Activated T-helper 2 cell treated with anti-CD3 and anti-CD28 coated beads, Interferon-gamma antibody, Interleukin-2, Interleukin-4, amounts not matched to agents 10 μg/mL and 5 μg/mL and 100 μg/mL, durations not matched to agents 14 hours and 24 hours and 36 hours (primary cell): ENCODE data around the gene IFNGR1. TPM values are rescaled to one million over a fixed set of nuclear protein-coding genes. Genes with fewer than 3 reads are reported as not detected.
"Not testable (repeated sequence)": the region's sequence is repeated elsewhere in the genome, so short reads cannot be mapped to it uniquely, and the experiment has no call there.

Experiments used
- DNase-seq: peaks from one replicate; pipeline ENCODE4 v3.0.0; 2021; ENCODE audit warnings: low spot score
- H3K27ac Mint-ChIP-seq: one replicate; pipeline ENCODE4 v1.8.0; 2021; ENCODE audit warnings: mixed read lengths
- H3K27me3 Mint-ChIP-seq: one replicate; pipeline ENCODE4 v1.8.0; 2021; ENCODE audit warnings: low read depth, mixed read lengths
- H3K36me3 Mint-ChIP-seq: one replicate; pipeline ENCODE4 v1.8.0; 2021; ENCODE audit warnings: low read depth, mixed read lengths
- H3K4me1 Mint-ChIP-seq: one replicate; pipeline ENCODE4 v1.8.0; 2021; ENCODE audit warnings: low read depth, mixed read lengths
- H3K4me3 Mint-ChIP-seq: one replicate; pipeline ENCODE4 v1.8.0; 2021; ENCODE audit warnings: low read depth, mild to moderate bottlenecking, moderate library complexity, mixed read lengths
- H3K9me3 Mint-ChIP-seq: one replicate; pipeline ENCODE4 v1.8.0; 2021; ENCODE audit warnings: mixed read lengths
- intact Hi-C: fragments of 100-400 bp; cut with micrococcal nuclease; formaldehyde crosslinking; loops from one replicate; pipeline ENCODE4 v1.15.1; 2023
- total RNA-seq: library from RNA; stranded (reverse); gene quantifications from 2 replicates; pipeline ENCODE4 v1.2.3, GENCODE V29; 2022

IFNGR1 gene
- total RNA-seq, 1 donor from 2014 or later = 26.2 TPM

DNA sequence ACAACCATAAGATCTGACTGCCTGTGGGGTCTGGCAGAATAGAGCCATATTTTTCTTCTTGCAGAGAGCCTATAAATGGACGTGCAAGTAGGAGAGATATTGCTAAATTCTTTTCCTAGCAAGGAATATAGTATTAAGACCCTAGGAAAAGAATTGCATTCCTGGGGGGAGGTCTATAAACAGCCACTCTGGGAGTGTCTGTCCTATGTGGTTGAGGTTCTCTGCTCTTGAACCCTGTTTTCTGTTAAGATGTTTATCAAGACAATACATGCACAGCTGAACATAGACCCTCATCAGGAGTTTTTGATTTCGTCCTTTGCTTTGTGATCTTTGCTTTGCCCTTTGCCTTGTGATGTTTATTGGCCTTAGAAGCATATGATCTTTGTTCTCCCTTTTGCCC, 35.2 kb upstream of the IFNGR1 start:
- H3K4me1 Mint-ChIP-seq, H3K27ac Mint-ChIP-seq, H3K36me3 Mint-ChIP-seq, intact Hi-C loops, DNase-seq, H3K4me3 Mint-ChIP-seq: not testable (repeated sequence)
- H3K9me3 Mint-ChIP-seq = peaks cover 41% of the 10 kb centered on the region
- H3K27me3 Mint-ChIP-seq = peaks cover 20% of the 10 kb centered on the region

- Mint-ChIP-seq H3K36me3 (no peaks in the 10 kb centered on the region), H3K9me3 (peaks cover 17% of the 10 kb centered on the region), H3K4me1 (peaks cover 2% of the 10 kb centered on the region), H3K27ac (no peak overlapping the region), H3K4me3 (no peak overlapping the region), H3K27me3 (peaks cover 15% of the 10 kb centered on the region)
- intact Hi-C loops = no loop called here
- DNase-seq = no peak
Observed at GRCh38 chr6:137248702-137249101, 29.5 kb upstream of the IFNGR1 start.

DNA sequence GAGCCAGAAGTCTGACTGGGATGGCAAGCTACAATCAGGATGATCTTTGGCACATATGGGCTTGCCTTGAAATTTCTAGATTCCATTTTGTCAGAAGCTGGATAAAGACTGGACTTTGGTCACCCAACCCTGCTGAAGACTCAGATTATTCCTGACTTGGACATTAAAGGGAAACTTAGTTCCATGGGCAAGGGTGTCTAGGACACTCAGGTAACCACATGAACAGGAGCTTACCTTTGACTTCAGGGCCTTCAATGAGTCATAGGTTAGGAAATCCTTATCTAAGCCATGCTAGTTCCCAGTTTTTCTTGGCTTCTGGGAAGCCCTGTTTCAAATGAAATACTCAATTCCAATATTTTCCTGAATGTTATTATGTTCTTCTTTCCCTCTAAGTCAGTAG, 28.5 kb upstream of the IFNGR1 start:
- intact Hi-C loops = no loop called here
- Mint-ChIP-seq H3K36me3 (no peaks in the 10 kb centered on the region), H3K27ac (no peak overlapping the region), H3K4me1 (peaks cover 2% of the 10 kb centered on the region), H3K9me3 (peaks cover 12% of the 10 kb centered on the region), H3K4me3 (no peak overlapping the region), H3K27me3 (peaks cover 15% of the 10 kb centered on the region)
- DNase-seq = no peak

DNA sequence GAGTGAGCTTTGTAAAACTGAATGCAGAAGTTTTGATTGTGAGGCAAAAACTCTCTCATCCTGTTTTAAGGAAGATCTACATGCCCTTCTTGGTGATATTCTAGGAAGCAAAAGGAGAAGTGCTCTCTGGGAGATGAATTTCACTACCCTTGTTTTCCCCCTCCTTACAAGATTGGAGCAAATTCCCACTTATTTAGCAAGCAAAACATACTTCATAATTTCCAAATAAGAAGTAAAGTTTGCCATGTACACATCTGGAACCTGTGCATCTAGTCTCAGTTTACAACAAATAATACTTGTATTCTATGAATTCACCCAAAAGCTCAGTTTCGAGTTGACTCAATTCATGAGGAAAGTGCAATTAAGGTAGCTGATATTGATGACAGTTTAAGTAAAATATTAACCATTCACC, 27.6 kb upstream of the IFNGR1 start:
- Mint-ChIP-seq H3K36me3 (no peaks in the 10 kb centered on the region), H3K4me3 (no peak overlapping the region)
- intact Hi-C loops = no loop called here

GRCh38 chr6:137246164-137246563, 27.0 kb upstream of the IFNGR1 start:
- Mint-ChIP-seq H3K4me1 (peaks cover 6% of the 10 kb centered on the region), H3K4me3 (no peak overlapping the region), H3K27me3 (peaks cover 7% of the 10 kb centered on the region), H3K27ac (no peak overlapping the region), H3K36me3 (no peaks in the 10 kb centered on the region), H3K9me3 (peaks cover 2% of the 10 kb centered on the region)
- DNase-seq = no peak
- intact Hi-C loops = no loop called here

More for the DNA sequence above, 27.6 kb upstream of the IFNGR1 start:
- no peak for DNase-seq
- H3K27me3 Mint-ChIP-seq = peaks cover 9% of the 10 kb centered on the region
- no peak overlapping the region for H3K27ac Mint-ChIP-seq
- peaks cover 5% of the 10 kb centered on the region for H3K9me3 Mint-ChIP-seq
- peaks cover 2% of the 10 kb centered on the region for H3K4me1 Mint-ChIP-seq

GRCh38 chr6:137241481-137242038, 22.4 kb upstream of the IFNGR1 start:
- peaks cover 3% of the 10 kb centered on the region for H3K27me3 Mint-ChIP-seq
- no peaks in the 10 kb centered on the region for H3K36me3 Mint-ChIP-seq
- no peak overlapping the region for H3K27ac Mint-ChIP-seq
- no peak for DNase-seq
- H3K4me1 Mint-ChIP-seq = peaks cover 7% of the 10 kb centered on the region
- H3K4me3 Mint-ChIP-seq = no peak overlapping the region
- H3K9me3 Mint-ChIP-seq = peaks cover 10% of the 10 kb centered on the region
- intact Hi-C loops = no loop called here

DNA sequence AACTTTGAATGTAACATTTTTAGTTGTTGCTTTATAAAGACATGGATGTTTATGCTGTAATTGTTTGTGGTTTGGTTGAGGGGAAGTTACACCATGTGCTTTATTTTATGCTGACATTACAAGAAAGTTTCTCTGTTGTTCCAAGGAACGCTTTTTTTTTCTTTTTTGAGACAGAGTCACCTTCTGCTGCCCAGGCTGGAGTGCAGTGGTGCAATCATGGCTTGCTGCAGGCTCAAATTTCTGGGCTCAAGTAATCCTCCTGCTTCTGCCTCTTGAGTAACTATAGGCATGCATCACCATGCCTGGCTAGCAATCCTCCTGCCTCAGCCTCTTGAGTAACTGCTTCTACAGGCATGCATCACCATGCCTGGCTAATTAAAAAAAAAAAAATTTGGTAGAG, 21.0 kb upstream of the IFNGR1 start:
- no peaks in the 10 kb centered on the region for H3K36me3 Mint-ChIP-seq

GRCh38 chr6:137237413-137238170, 18.4 kb upstream of the IFNGR1 start:
- no peaks in the 10 kb centered on the region for H3K36me3 Mint-ChIP-seq
- peaks cover 14% of the 10 kb centered on the region for H3K9me3 Mint-ChIP-seq
- H3K27me3 Mint-ChIP-seq = peaks cover 3% of the 10 kb centered on the region
- H3K4me1 Mint-ChIP-seq = peaks cover 23% of the 10 kb centered on the region
- intact Hi-C loops = no loop called here
- no peak for DNase-seq
- no peak overlapping the region for H3K27ac Mint-ChIP-seq
- H3K4me3 Mint-ChIP-seq = no peak overlapping the region

More for the DNA sequence above, 21.0 kb upstream of the IFNGR1 start:
- Mint-ChIP-seq H3K9me3 (peaks cover 10% of the 10 kb centered on the region), H3K4me1 (peaks cover 7% of the 10 kb centered on the region), H3K27ac (no peak overlapping the region), H3K4me3 (no peak overlapping the region), H3K27me3 (peaks cover 3% of the 10 kb centered on the region)
- intact Hi-C loops = no loop called here
- DNase-seq = no peak

- DNase-seq = no peak
- Mint-ChIP-seq H3K36me3 (no peaks in the 10 kb centered on the region), H3K4me3 (no peak overlapping the region), H3K4me1 (peaks cover 29% of the 10 kb centered on the region), H3K9me3 (peaks cover 14% of the 10 kb centered on the region), H3K27ac (no peak overlapping the region), H3K27me3 (peaks cover 3% of the 10 kb centered on the region)
- intact Hi-C loops = no loop called here
Observed at GRCh38 chr6:137236581-137237355, 17.6 kb upstream of the IFNGR1 start.

GRCh38 chr6:137235686-137236085, 16.5 kb upstream of the IFNGR1 start:
- H3K27ac Mint-ChIP-seq = no peak overlapping the region
- no peak for DNase-seq
- no peaks in the 10 kb centered on the region for H3K36me3 Mint-ChIP-seq
- intact Hi-C loops = loop anchor here (2.0 kb wide), 1 partner anchor 17 kb away; the partner anchor contains the start of gene IFNGR1
- H3K4me3 Mint-ChIP-seq = no peak overlapping the region
- H3K27me3 Mint-ChIP-seq = peaks cover 3% of the 10 kb centered on the region
- peaks cover 14% of the 10 kb centered on the region for H3K9me3 Mint-ChIP-seq
- H3K4me1 Mint-ChIP-seq = peaks cover 33% of the 10 kb centered on the region

DNA sequence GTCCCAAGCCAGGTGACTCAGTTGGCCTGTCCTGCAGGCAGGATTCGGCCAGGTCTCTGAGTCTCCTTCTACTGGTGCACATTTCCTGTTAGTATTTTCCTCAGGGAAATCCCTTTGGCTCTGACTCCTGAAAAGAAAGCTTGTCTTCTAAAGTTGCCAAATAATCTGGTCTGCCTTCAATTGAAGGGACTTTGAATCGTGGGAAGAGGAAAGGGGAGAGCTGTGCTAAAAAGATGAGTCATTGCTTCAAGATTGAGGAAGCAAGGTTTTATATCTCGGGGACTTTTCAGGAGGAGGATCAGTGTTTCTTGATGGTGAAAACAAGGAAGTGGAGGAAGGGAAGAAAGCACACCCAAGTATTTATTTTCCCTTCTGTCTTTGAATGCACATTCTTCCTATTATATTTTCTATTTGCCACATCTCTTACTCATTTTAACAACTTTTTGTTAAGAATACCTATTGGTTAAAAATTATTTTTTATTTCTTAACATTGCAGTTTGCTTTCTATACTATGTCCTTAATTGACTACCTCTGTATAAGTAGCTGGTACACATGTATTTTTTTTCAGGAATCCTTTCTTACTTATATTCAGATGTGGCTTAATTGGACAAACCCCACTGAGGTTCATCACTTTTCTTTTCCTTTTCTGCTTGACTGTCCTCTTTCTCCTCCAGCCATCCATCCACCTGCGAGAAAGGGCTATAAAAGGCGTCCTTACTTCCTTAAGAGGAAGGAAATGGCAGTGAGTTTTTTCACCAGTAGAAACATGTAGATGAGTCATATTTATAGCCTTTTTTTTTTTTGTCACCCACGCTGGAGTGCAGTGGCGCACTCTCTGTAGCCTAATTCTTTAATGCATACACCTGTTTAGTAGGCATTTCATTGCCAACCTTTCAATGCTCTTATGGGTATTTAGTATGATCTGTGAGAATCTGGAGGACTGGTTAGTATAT, 15.0 kb upstream of the IFNGR1 start:
- H3K4me1 Mint-ChIP-seq = peaks cover 43% of the 10 kb centered on the region
- H3K27me3 Mint-ChIP-seq = peaks cover 4% of the 10 kb centered on the region
- no peak overlapping the region for H3K27ac Mint-ChIP-seq
- H3K4me3 Mint-ChIP-seq = peak overlapping the region; percentile 14
- intact Hi-C loops = loop anchor here (2.0 kb wide), 1 partner anchor 15 kb away; the partner anchor contains the start of gene IFNGR1
- H3K36me3 Mint-ChIP-seq = no peaks in the 10 kb centered on the region
- peaks cover 14% of the 10 kb centered on the region for H3K9me3 Mint-ChIP-seq
- no peak for DNase-seq

GRCh38 chr6:137231895-137232294, 12.7 kb upstream of the IFNGR1 start:
- no peak for DNase-seq
- Mint-ChIP-seq H3K27me3 (peaks cover 4% of the 10 kb centered on the region), H3K4me3 (no peak overlapping the region), H3K36me3 (no peaks in the 10 kb centered on the region), H3K27ac (no peak overlapping the region), H3K4me1 (peaks cover 59% of the 10 kb centered on the region), H3K9me3 (peaks cover 8% of the 10 kb centered on the region)
- intact Hi-C loops = no loop called here
